Smooth muscle cell (in vitro differentiated cells): ENCODE measurements around the gene NPPC. TPM values are rescaled to one million over a fixed set of nuclear protein-coding genes. Genes with fewer than 3 reads are reported as not detected.

Source experiments
- DNase-seq: peaks from one replicate; lab custom pipeline; 2025; ENCODE audit not compliant: unreplicated experiment; lab: John Stamatoyannopoulos, UW
- H2AFZ ChIP-seq: fragments of 200-600 bp; sonication (generic); 2 replicates; pipeline ENCODE4 v1.6.0; 2016; ENCODE audit warnings: antibody characterized with exemption, low read depth, mild to moderate bottlenecking
- H3F3A ChIP-seq: fragments of 200-600 bp; sonication (generic); 2 replicates; pipeline ENCODE4 v1.6.0; 2017; ENCODE audit warnings: antibody characterized with exemption, low read depth
- H3K27ac ChIP-seq: fragments of 200-600 bp; sonication (generic); 2 replicates; pipeline ENCODE4 v1.5.1; 2016; ENCODE audit warnings: low read depth, mild to moderate bottlenecking
- H3K27me3 ChIP-seq: fragments of 200-600 bp; sonication (generic); 2 replicates; pipeline ENCODE4 v1.6.1; 2016; ENCODE audit warnings: low read depth, mild to moderate bottlenecking
- H3K36me3 ChIP-seq: fragments of 200-600 bp; sonication (generic); 2 replicates; pipeline ENCODE4 v1.5.1; 2016; ENCODE audit warnings: low read depth
- H3K4me1 ChIP-seq: fragments of 200-600 bp; sonication (generic); 2 replicates; pipeline ENCODE4 v1.5.1; 2016; ENCODE audit warnings: low read depth
- H3K4me2 ChIP-seq: fragments of 200-600 bp; sonication (generic); 2 replicates; pipeline ENCODE4 v1.6.0; 2016; ENCODE audit warnings: mild to moderate bottlenecking
- H3K4me3 ChIP-seq: fragments of 200-600 bp; sonication (generic); 2 replicates; pipeline ENCODE4 v1.5.1; 2016; ENCODE audit warnings: mild to moderate bottlenecking
- H3K79me2 ChIP-seq: fragments of 200-600 bp; sonication (generic); 2 replicates; pipeline ENCODE4 v1.6.0; 2016; ENCODE audit warnings: low read depth, mild to moderate bottlenecking
- H3K9ac ChIP-seq: fragments of 200-600 bp; sonication (generic); 2 replicates; pipeline ENCODE4 v1.6.0; 2016; ENCODE audit warnings: low read depth
- H3K9me3 ChIP-seq: fragments of 200-600 bp; sonication (generic); replicated peaks from 2 replicates; pipeline ENCODE4 v1.5.1; 2016; ENCODE audit warnings: low read depth
- H4K20me1 ChIP-seq: fragments of 200-600 bp; sonication (generic); 2 replicates; pipeline ENCODE4 v1.6.0; 2016; ENCODE audit warnings: low read depth
- CTCF ChIP-seq: fragments of 200-600 bp; sonication (generic); IDR thresholded peaks from 2 replicates; pipeline ENCODE4 v1.5.1; 2017; ENCODE audit warnings: borderline replicate concordance, mild to moderate bottlenecking, antibody characterized with exemption; ENCODE audit not compliant: insufficient read depth, poor library complexity, severe bottlenecking
- WGBS: methylation state at CpG from one replicate; pipeline ENCODE4 v1.1.7; 2016; ENCODE audit warnings: low lambda C conversion rate; 5-methylcytosine and 5-hydroxymethylcytosine counted together
- polyA plus RNA-seq: library from polyadenylated mRNA; unstranded; fragments of >200 nt; fragmentation: Nextera tagmentation; extraction: Ambion mirVana; gene quantifications from 2 replicates; pipeline ENCODE4 v1.2.1, GENCODE V29; 2016
- total RNA-seq: library from RNA; depleted of rRNA; stranded (reverse); fragments of >200 nt; gene quantifications from 2 replicates; pipeline ENCODE4 v1.2.3, GENCODE V29; 2014

Gene NPPC
- total and polyA plus RNA-seq, 2 experiments from 2014 or later: 0.21 TPM; not detected in 1

- no peak overlapping the region for H3K9ac ChIP-seq
- no peak overlapping the region for H3K4me2 ChIP-seq
- H3F3A ChIP-seq: no peaks in the 10 kb centered on the region
- peaks cover 11% of the 10 kb centered on the region for H3K4me1 ChIP-seq
- no peak for TF ChIP-seq CTCF
- H3K27me3 ChIP-seq: peaks cover 70% of the 10 kb centered on the region
- H2AFZ ChIP-seq: no peak overlapping the region
- no peaks in the 10 kb centered on the region for H3K9me3 ChIP-seq
- H3K36me3 ChIP-seq: no peaks in the 10 kb centered on the region
- no peaks in the 10 kb centered on the region for H3K79me2 ChIP-seq
- DNase-seq: no peak
- no peak overlapping the region for H3K4me3 ChIP-seq
- WGBS: 79% methylated on average over 11 of the region's 11 CpGs
- H4K20me1 ChIP-seq: no peaks in the 10 kb centered on the region
- no peak overlapping the region for H3K27ac ChIP-seq
Measured at GRCh38 chr2:231928901-231929725, 2.9 kb upstream of the NPPC start.

- no peak overlapping the region for H3K4me3 ChIP-seq
- H2AFZ ChIP-seq: no peak overlapping the region
- WGBS: 64% methylated on average over 5 of the region's 5 CpGs
- H3K4me2 ChIP-seq: no peak overlapping the region
- H3K36me3 ChIP-seq: no peaks in the 10 kb centered on the region
- H3K9ac ChIP-seq: no peak overlapping the region
- H3K79me2 ChIP-seq: no peaks in the 10 kb centered on the region
- H3K9me3 ChIP-seq: no peaks in the 10 kb centered on the region
- no peak overlapping the region for H3K27ac ChIP-seq
- no peaks in the 10 kb centered on the region for H4K20me1 ChIP-seq
- DNase-seq: no peak
- peaks cover 76% of the 10 kb centered on the region for H3K27me3 ChIP-seq
- peaks cover 11% of the 10 kb centered on the region for H3K4me1 ChIP-seq
- no peaks in the 10 kb centered on the region for H3F3A ChIP-seq
- TF ChIP-seq CTCF: peak; percentile 7
Measured at GRCh38 chr2:231928481-231928880, 2.3 kb upstream of the NPPC start.

- 68% methylated on average over 10 of the region's 10 CpGs for WGBS
- Histone ChIP-seq H3K27me3 (peaks cover 86% of the 10 kb centered on the region), H3K36me3 (no peaks in the 10 kb centered on the region), H3K9me3 (no peaks in the 10 kb centered on the region), H3F3A (no peaks in the 10 kb centered on the region), H3K79me2 (no peaks in the 10 kb centered on the region), H2AFZ (no peak overlapping the region), H3K9ac (no peak overlapping the region), H3K4me1 (peaks cover 11% of the 10 kb centered on the region), H3K4me3 (no peak overlapping the region), H3K27ac (no peak overlapping the region), H4K20me1 (no peaks in the 10 kb centered on the region), H3K4me2 (no peak overlapping the region)
- no peak for DNase-seq
- no peak for TF ChIP-seq CTCF
Measured at GRCh38 chr2:231927566-231927890, 1.3 kb upstream of the NPPC start.
